Activated CD8-positive, alpha-beta T cell treated with anti-CD3 and anti-CD28 coated beads for 36 hours (primary cell): ENCODE results near the gene PATE4. TPM values are rescaled to one million over a fixed set of nuclear protein-coding genes. Genes with fewer than 3 reads are reported as not detected.
A peak's percentile ranks its signal among the peaks of the same experiment; 100 is the strongest.

Experiments used
- ATAC-seq: fragments of 200-7000 bp; cut with Tn5 transposase; one replicate; pipeline ENCODE4 v1.10.0; 2021; ENCODE audit warnings: mild to moderate bottlenecking, moderate library complexity
- CTCF ChIA-PET: fragments of 350-600 bp; sonication (Branson Sonifier 250); formaldehyde crosslinking; loops from one replicate; lab custom pipeline; 2021; ENCODE audit warnings: antibody characterized with exemption; lab: Charles Lee
- POLR2A ChIA-PET: fragments of 350-600 bp; sonication (Branson Sonifier 250); formaldehyde crosslinking; loops from one replicate; lab custom pipeline; 2021; ENCODE audit warnings: antibody characterized with exemption; lab: Charles Lee
- DNase-seq: peaks from one replicate; pipeline ENCODE4 v3.0.0-alpha.2; 2020
- H3K27ac Mint-ChIP-seq: one replicate; pipeline ENCODE4 v1.8.0; 2021; ENCODE audit warnings: mild to moderate bottlenecking, mixed read lengths
- H3K27me3 Mint-ChIP-seq: one replicate; pipeline ENCODE4 v1.8.0; 2021; ENCODE audit warnings: mixed read lengths
- H3K36me3 Mint-ChIP-seq: one replicate; pipeline ENCODE4 v1.8.0; 2021; ENCODE audit warnings: low read depth, mixed read lengths
- H3K4me1 Mint-ChIP-seq: one replicate; pipeline ENCODE4 v1.8.0; 2021; ENCODE audit warnings: low read depth, mixed read lengths
- H3K4me3 Mint-ChIP-seq: one replicate; pipeline ENCODE4 v1.8.0; 2021; ENCODE audit warnings: mild to moderate bottlenecking, moderate library complexity, mixed read lengths
- H3K9me3 Mint-ChIP-seq: one replicate; pipeline ENCODE4 v1.8.0; 2021; ENCODE audit warnings: mixed read lengths
- intact Hi-C: fragments of 100-400 bp; cut with micrococcal nuclease; formaldehyde crosslinking; loops from one replicate; pipeline ENCODE4 v1.10.0; 2022
- total RNA-seq, 2 experiments: library from RNA; stranded (reverse); gene quantifications; one replicate each; pipeline ENCODE4 v1.2.3, GENCODE V29; 2021
- TF ChIP-seq, protein P1 (sequence below): fragments of 200-600 bp; IDR thresholded peaks from one replicate; pipeline ENCODE4 v1.8.0; 2022; ENCODE audit warnings: antibody characterized with exemption, mild to moderate bottlenecking

Gene PATE4
- total RNA-seq, 2 experiments from 2014 or later = not detected

- no peaks in the 10 kb centered on the region for H3K36me3 Mint-ChIP-seq
Measured at GRCh38 chr11:125872138-125872491, 39.0 kb downstream of the PATE4 start.

GRCh38 chr11:125873881-125874555 lies 40.9 kb downstream of the PATE4 start:
- ATAC-seq (no peak), DNase-seq (no peak)
- Mint-ChIP-seq H3K4me3 (no peak overlapping the region), H3K27ac (no peak overlapping the region), H3K36me3 (no peaks in the 10 kb centered on the region), H3K27me3 (peaks cover 2% of the 10 kb centered on the region), H3K9me3 (peaks cover 2% of the 10 kb centered on the region), H3K4me1 (no peaks in the 10 kb centered on the region)
- POLR2A ChIA-PET = no interaction called here
- CTCF ChIA-PET = no interaction called here
- TF ChIP-seq, protein P1, sequence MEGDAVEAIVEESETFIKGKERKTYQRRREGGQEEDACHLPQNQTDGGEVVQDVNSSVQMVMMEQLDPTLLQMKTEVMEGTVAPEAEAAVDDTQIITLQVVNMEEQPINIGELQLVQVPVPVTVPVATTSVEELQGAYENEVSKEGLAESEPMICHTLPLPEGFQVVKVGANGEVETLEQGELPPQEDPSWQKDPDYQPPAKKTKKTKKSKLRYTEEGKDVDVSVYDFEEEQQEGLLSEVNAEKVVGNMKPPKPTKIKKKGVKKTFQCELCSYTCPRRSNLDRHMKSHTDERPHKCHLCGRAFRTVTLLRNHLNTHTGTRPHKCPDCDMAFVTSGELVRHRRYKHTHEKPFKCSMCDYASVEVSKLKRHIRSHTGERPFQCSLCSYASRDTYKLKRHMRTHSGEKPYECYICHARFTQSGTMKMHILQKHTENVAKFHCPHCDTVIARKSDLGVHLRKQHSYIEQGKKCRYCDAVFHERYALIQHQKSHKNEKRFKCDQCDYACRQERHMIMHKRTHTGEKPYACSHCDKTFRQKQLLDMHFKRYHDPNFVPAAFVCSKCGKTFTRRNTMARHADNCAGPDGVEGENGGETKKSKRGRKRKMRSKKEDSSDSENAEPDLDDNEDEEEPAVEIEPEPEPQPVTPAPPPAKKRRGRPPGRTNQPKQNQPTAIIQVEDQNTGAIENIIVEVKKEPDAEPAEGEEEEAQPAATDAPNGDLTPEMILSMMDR = no peak
- intact Hi-C loops = loop anchor here (10.0 kb wide), 3 partner anchors 149 to 249 kb away; partner anchors contain the start of gene CHEK1

More at GRCh38 chr11:125872138-125872491, 39.0 kb downstream of the PATE4 start:
- Mint-ChIP-seq H3K9me3 (peaks cover 2% of the 10 kb centered on the region), H3K4me1 (no peaks in the 10 kb centered on the region), H3K27ac (no peak overlapping the region), H3K4me3 (no peak overlapping the region), H3K27me3 (peaks cover 2% of the 10 kb centered on the region)
- intact Hi-C loops = loop anchor here (10.0 kb wide), 3 partner anchors 147 to 247 kb away; partner anchors contain the start of gene CHEK1
- ChIA-PET CTCF (no interaction called here), POLR2A (no interaction called here)
- TF ChIP-seq, protein P1 = no peak
- DNase-seq (no peak), ATAC-seq (no peak)

DNA sequence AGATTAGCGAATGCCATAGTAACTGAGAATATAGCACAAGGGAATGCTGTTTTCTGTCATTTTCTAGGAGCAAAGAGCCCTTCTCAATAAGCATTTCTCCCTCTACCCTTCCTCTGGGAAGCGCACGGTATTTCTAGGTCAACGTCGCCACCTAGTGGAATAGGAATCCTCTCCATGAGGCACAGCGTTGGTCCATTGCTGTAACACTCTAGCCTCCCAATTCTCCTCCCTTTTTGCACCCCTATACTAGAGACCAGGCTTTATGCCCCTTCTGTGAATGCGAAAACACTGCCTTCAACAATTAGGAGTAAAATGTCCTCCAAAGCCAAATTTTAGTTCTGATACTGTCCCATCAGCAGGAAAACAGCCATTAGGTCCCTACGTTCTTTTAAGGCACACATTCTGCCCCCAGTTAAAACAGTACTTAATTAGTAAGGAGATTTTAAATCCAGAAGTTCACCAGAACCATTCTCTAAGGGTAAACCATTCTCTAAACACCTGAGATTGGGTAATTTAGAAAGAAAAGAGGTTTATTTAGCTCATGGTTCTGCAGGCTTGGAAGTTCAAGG lies 41.5 kb downstream of the PATE4 start:
- no peaks in the 10 kb centered on the region for H3K4me1 Mint-ChIP-seq
- intact Hi-C loops = loop anchor here (10.0 kb wide), 3 partner anchors 150 to 250 kb away; partner anchors contain the start of gene CHEK1
- POLR2A ChIA-PET = no interaction called here
- peaks cover 2% of the 10 kb centered on the region for H3K9me3 Mint-ChIP-seq
- no peak overlapping the region for H3K4me3 Mint-ChIP-seq
- CTCF ChIA-PET = interaction anchor here (1.0 to 1.5 kb wide), 3 partner anchors 13 to 172 kb away, joined by 3 to 7 read pairs (median 4); partner anchors contain the start of gene HYLS1
- TF ChIP-seq, protein P1 = peak; percentile 84
- H3K36me3 Mint-ChIP-seq = no peaks in the 10 kb centered on the region
- peaks cover 2% of the 10 kb centered on the region for H3K27me3 Mint-ChIP-seq
- ATAC-seq = peak; percentile 64
- DNase-seq = peak; percentile 63
- H3K27ac Mint-ChIP-seq = no peak overlapping the region

GRCh38 chr11:125881291-125881690 lies 48.2 kb downstream of the PATE4 start:
- Mint-ChIP-seq H3K27ac (no peak overlapping the region), H3K4me3 (no peak overlapping the region), H3K4me1 (no peaks in the 10 kb centered on the region), H3K27me3 (no peaks in the 10 kb centered on the region), H3K36me3 (no peaks in the 10 kb centered on the region), H3K9me3 (no peaks in the 10 kb centered on the region)
- no peak for ATAC-seq
- ChIA-PET CTCF (interaction anchor here (1.3 kb wide), 1 partner anchor 157 kb away, joined by 3 read pairs; no protein-coding TSS in a partner anchor), POLR2A (no interaction called here)
- intact Hi-C loops = no loop called here
- TF ChIP-seq, protein P1 = no peak
- no peak for DNase-seq

DNA sequence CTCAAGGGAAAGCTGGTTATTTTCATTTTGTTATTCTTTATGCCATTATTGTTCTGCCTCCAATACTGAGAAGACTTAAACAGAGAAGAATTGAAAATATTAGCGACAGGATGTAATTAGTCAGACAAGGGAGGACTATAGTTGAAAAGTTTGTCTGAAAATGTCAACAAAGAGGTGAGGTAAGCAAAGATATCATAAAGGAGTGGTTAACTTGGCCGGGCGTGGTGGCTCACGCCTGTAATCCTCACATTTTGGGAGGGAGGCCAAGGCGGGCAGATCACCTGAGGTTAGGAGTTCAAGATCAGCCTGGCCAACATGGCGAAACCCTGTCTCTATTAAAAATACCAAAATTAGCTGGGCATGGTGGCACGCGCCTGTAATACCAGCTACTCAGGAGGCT lies 50.3 kb downstream of the PATE4 start:
- H3K36me3 Mint-ChIP-seq = peaks cover 2% of the 10 kb centered on the region
- TF ChIP-seq, protein P1 = no peak
- peaks cover 10% of the 10 kb centered on the region for H3K4me1 Mint-ChIP-seq
- no peak for ATAC-seq
- intact Hi-C loops = no loop called here
- H3K9me3 Mint-ChIP-seq = no peaks in the 10 kb centered on the region
- POLR2A ChIA-PET = no interaction called here
- no peaks in the 10 kb centered on the region for H3K27me3 Mint-ChIP-seq
- CTCF ChIA-PET = no interaction called here
- H3K27ac Mint-ChIP-seq = no peak overlapping the region
- H3K4me3 Mint-ChIP-seq = no peak overlapping the region
- DNase-seq = no peak
